Activated CD4-positive, alpha-beta T cell treated with anti-CD3 and anti-CD28 coated beads, Interleukin-10, Interleukin-2, amounts not matched to agents 100 ng/mL and 50 ng/mL, durations not matched to agents 16 hours and 8 hours (primary cell): Measurements from ENCODE around the gene OR5T3.
"Not testable (repeated sequence)": the region's sequence is repeated elsewhere in the genome, so short reads cannot be mapped to it uniquely, and the experiment has no call there.

Experiments
- DNase-seq: peaks from one replicate; pipeline ENCODE4 v3.0.0-alpha.2; 2020

OR5T3 gene

GRCh38 chr11:56251954-56252353, at the start of gene OR5T3:
OR5T3 (plus strand) TSS chr11:56252254; CDS start chr11:56252254, 0 bp downstream.
- DNase-seq = no peak

DNA sequence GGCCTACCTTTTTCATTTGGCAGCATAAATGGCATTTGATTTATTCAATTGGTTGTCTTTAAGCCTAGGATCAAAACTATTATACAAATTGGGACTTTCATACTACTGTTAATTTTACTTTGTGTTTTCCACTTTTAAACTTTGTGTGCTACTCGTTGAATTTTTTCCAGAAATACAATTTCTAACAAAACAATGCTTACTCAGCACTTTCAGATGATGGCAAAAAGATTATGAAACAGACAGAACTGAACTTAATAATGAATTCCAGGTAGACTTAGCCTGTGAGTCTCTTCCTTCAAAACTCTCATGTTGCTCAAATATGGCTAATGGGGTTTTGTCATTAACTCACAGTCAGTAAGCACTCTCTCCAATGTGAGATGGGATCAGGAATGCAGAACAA, 44.3 kb upstream of the OR5T3 start:
- DNase-seq = no peak

- no peak for DNase-seq
Measured at GRCh38 chr11:56214537-56214936, 37.5 kb upstream of the OR5T3 start.

DNA sequence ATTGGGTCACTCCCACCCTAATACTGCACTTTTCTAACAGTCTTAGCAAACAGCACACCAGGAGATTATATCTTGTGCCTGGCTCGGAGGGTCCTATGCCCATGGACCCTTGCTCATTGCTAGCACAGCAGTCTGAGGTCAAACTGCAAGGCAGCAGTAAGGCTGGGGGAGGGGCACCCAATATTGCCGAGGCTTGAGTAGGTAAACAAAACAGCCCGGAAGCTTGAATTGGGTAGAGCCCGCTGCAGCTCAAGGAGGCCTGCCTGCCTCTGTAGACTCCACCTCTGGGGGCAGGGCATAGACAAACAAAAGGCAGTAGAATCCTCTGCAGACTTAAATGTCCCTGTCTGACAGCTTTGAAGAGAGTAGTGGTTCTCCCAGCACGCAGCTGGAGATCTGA, 32.3 kb upstream of the OR5T3 start:
- not testable (repeated sequence) for DNase-seq

DNA sequence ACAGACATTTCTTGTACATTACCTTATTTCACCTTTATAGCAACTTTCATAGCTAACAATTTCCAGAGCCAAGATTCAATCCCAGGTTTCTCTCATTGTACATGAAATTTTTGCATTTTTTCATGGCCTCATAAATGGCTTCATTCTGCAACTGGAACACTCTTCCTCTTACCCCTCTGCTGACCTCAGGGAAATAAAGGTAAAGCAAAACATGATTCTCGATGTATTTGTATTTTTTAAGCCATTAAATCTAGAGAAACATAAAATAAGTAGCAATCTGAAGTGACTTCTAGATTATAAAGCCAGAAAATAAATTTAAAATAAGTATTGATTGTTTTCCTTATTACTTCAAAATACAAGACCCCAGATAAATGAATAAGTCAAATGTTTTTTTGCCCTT, 17.9 kb upstream of the OR5T3 start, which contains the start of gene OR5T2:
Gene OR5T2, minus strand, starts transcription at position 101 of the 400 bp plus-strand sequence. CDS start 1,193 bp downstream, outside the sequence.
- no peak for DNase-seq

DNA sequence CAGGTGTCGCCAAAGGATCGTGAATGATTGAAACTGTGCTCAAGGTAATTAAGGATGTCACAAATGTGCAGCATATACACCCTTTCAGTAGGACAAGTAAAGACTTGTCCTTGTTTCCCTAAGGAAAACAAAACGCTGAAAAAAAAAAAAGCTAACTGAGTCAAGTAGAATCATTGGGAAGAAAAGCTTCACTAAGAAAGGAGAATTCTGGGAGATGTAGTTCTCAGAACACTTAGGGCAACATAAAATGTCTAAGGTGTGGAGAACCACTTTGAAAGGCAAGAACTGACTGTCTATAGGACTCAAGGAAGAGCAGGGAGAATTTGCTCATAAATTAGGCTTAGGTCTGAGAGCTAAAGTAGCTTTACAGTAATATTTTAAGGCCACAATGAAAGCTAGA, 19.0 kb downstream of the OR5T3 start:
- no peak for DNase-seq

DNA sequence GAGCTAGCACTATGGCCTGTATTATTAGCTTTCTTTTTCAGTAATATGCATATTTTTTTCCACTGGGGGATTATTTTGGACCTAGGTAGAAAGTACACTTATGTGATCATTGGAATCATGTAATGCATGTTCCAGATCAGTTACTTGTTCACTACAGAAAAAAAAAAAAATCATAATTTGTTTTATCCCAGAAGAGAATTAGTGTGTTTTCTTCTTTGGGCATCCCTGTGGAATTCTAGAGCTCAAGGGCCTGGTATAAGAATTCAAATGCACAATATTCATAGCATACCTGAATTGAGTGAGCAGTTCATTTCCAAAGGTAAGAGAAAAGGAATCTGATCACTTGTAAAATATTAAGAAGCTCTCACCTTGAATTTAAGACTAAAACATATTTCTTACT, 21.8 kb downstream of the OR5T3 start, which contains the start of gene OR5T1:
Gene OR5T1, plus strand, starts transcription at position 301 of the 400 bp plus-strand sequence. CDS start 1,485 bp downstream, outside the sequence.
- no peak for DNase-seq

DNA sequence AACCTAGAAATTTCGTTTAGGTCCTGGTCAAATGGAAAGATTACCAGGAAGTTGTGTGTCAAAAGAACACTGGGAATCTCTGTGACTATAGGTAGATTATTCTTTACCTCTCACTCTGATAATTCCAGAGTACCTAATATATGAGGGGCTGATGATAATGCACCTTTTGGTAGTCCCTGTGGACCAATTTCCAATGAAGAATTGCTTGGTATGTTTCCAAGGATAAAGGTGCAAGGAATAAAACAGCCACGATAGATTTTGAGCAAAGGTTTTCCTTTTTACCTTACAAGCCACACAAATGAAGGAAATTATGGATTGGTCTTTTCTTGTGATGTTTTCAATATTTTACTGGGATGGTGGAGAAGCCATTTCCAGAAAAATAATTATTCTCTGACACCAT, 40.1 kb downstream of the OR5T3 start, which contains the start of gene OR8H1:
Gene OR8H1, minus strand, starts transcription at position 101 of the 400 bp plus-strand sequence. CDS start 1,192 bp downstream, outside the sequence.
- no peak for DNase-seq

- no peak for DNase-seq
Measured at GRCh38 chr11:56296898-56297297, 44.8 kb downstream of the OR5T3 start.
